ENCODE data around the gene TUB. TPM values are rescaled to one million over a fixed set of nuclear protein-coding genes. Genes with fewer than 3 reads are reported as not detected.

Gene TUB
- total RNA-seq, 1 donor from 2014 or later, result 3.3 TPM

DNA sequence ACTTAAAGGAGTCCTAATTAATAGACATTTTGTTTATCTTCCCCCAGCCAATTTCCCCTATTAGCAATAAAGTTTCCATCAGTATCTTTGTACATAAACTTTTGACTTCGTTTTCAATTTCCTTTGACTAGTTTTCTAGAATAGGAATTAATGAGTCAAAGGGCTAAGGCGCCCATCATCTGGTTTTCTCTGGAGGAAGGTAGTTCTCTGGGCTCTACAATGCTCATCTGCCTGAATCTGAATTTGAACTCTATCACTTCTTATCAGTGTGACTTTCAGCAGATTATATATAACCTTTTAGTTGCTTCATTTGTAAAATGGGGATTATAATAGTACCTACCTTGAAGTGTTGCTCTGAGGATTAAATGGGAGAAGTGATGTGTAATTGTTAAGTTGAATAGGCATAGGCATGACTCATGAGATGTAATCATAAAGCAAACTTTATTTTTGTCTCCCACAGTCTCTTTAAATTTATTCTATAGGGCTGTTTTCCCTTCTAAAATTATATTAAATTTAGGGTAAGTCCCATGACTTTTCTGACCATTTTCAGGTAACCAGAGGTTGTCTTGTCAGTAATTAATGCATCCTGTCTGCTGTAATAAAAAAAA lies 5.8 kb upstream of the TUB start:
- no peak for DNase-seq (ENCODE audit: low read depth)
- TF ChIP-seq, protein P1, sequence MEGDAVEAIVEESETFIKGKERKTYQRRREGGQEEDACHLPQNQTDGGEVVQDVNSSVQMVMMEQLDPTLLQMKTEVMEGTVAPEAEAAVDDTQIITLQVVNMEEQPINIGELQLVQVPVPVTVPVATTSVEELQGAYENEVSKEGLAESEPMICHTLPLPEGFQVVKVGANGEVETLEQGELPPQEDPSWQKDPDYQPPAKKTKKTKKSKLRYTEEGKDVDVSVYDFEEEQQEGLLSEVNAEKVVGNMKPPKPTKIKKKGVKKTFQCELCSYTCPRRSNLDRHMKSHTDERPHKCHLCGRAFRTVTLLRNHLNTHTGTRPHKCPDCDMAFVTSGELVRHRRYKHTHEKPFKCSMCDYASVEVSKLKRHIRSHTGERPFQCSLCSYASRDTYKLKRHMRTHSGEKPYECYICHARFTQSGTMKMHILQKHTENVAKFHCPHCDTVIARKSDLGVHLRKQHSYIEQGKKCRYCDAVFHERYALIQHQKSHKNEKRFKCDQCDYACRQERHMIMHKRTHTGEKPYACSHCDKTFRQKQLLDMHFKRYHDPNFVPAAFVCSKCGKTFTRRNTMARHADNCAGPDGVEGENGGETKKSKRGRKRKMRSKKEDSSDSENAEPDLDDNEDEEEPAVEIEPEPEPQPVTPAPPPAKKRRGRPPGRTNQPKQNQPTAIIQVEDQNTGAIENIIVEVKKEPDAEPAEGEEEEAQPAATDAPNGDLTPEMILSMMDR (IDR thresholded peaks at IDR 0.05; ENCODE audit: insufficient read depth, low read length, poor library complexity, severe bottlenecking), result no peak
- no peak overlapping the region for H3K4me3 ChIP-seq (ENCODE audit: low read depth, low read length)
- H3K27me3 ChIP-seq (ENCODE audit: control insufficient read depth, insufficient read depth, low read length), result peaks cover 10% of the 10 kb centered on the region
- no peaks in the 10 kb centered on the region for H3K36me3 ChIP-seq (ENCODE audit: control insufficient read depth, insufficient read depth, low read length)

DNA sequence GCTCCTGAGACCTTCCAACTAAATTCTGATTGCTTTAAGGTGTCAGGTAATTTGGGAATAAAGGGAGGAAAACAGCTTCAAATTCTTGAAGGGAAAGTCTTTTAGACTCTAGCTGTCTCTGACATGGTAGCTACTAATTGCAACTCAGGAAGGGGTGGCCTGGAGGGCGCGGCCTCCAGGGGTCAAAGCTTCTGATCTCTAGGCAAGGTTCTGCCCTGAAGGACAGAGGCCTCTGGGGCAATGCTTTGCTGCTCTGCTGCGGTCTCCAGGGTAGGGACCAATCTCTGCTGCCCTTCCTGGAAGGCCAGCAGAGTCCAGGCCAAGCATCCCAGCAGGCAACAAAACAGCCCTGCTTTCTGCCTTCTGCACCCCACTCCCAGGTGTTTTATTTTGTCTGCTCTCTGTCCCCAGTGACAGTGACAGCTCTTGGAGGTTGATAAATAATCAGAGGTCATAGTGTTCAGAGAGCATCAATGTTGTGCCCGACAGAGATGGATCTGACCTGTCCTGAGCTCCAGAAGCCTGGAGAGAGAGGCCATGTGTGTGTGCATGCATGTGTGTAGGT lies 1.8 kb upstream of the TUB start:
- no peaks in the 10 kb centered on the region for H3K36me3 ChIP-seq (ENCODE audit: control insufficient read depth, insufficient read depth, low read length)
- peaks cover 28% of the 10 kb centered on the region for H3K27me3 ChIP-seq (ENCODE audit: control insufficient read depth, insufficient read depth, low read length)
- TF ChIP-seq, protein P1 (IDR thresholded peaks at IDR 0.05; ENCODE audit: insufficient read depth, low read length, poor library complexity, severe bottlenecking), result no peak
- no peak for DNase-seq (ENCODE audit: low read depth)
- H3K4me3 ChIP-seq (ENCODE audit: low read depth, low read length), result no peak overlapping the region

- TF ChIP-seq, protein P1 (IDR thresholded peaks at IDR 0.05; ENCODE audit: insufficient read depth, low read length, poor library complexity, severe bottlenecking), result no peak
- DNase-seq (ENCODE audit: low read depth), result no peak
- Histone ChIP-seq H3K4me3 (ENCODE audit: low read depth, low read length) (no peak overlapping the region), H3K36me3 (ENCODE audit: control insufficient read depth, insufficient read depth, low read length) (no peaks in the 10 kb centered on the region), H3K27me3 (ENCODE audit: control insufficient read depth, insufficient read depth, low read length) (peaks cover 29% of the 10 kb centered on the region)
These were observed 841 bp upstream of the TUB start for GRCh38 chr11:8080069-8080670.

- Histone ChIP-seq H3K36me3 (ENCODE audit: control insufficient read depth, insufficient read depth, low read length) (no peaks in the 10 kb centered on the region), H3K4me3 (ENCODE audit: low read depth, low read length) (peak overlapping the region; percentile 35), H3K27me3 (ENCODE audit: control insufficient read depth, insufficient read depth, low read length) (peaks cover 36% of the 10 kb centered on the region)
- TF ChIP-seq, protein P1 (IDR thresholded peaks at IDR 0.05; ENCODE audit: insufficient read depth, low read length, poor library complexity, severe bottlenecking), result no peak
- no peak for DNase-seq (ENCODE audit: low read depth)
These were observed 710 bp downstream of the TUB start for GRCh38 chr11:8081591-8082250.

DNA sequence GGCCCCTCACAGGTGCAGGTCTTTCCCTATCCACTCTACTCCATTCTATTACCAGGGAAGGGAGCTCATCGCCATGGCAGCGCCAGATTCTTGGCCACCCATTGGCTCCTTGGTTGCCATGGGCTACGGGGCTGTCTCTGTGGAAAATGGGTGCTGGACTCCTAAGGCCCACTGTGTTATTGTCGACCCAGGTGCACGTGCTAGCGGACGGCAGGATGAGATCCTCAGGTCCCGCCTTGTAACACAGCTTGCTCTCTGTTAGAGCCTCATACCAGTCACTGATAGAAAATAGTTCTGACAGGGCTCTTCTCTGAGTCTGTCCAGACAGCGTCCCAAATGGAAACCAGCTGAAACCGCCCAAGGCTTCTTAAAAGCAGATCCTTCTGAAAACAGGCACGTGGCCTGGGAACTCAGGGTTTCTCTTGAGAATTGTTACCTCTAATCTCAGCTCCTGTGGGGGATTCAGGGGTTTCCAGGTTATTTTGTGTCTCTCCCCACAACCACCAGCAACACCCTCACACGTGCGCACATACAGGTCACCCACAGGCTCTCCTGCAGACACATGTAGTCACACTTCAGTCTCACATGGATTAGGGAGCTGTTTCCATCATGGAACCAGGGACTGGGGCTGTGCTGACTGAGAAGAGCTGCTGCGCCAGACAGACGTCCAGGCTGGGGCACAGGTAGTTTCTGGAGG lies 1.5 kb downstream of the TUB start:
- no peak overlapping the region for H3K4me3 ChIP-seq (ENCODE audit: low read depth, low read length)
- no peaks in the 10 kb centered on the region for H3K36me3 ChIP-seq (ENCODE audit: control insufficient read depth, insufficient read depth, low read length)
- TF ChIP-seq, protein P1 (IDR thresholded peaks at IDR 0.05; ENCODE audit: insufficient read depth, low read length, poor library complexity, severe bottlenecking), result no peak
- peaks cover 36% of the 10 kb centered on the region for H3K27me3 ChIP-seq (ENCODE audit: control insufficient read depth, insufficient read depth, low read length)
- no peak for DNase-seq (ENCODE audit: low read depth)

Measured in kidney epithelial cell (primary cell).